Kidney glomerular epithelial cell (primary cell): ENCODE measurements around the gene S1PR2.
A peak's percentile ranks its signal among the peaks of the same experiment; 100 is the strongest.
"Not testable (repeated sequence)": the region's sequence is repeated elsewhere in the genome, so short reads cannot be mapped to it uniquely, and the experiment has no call there.

Experiments
- DNase-seq: peaks from one replicate; lab custom pipeline; 2025; lab: John Stamatoyannopoulos, UW

The S1PR2 gene

DNA sequence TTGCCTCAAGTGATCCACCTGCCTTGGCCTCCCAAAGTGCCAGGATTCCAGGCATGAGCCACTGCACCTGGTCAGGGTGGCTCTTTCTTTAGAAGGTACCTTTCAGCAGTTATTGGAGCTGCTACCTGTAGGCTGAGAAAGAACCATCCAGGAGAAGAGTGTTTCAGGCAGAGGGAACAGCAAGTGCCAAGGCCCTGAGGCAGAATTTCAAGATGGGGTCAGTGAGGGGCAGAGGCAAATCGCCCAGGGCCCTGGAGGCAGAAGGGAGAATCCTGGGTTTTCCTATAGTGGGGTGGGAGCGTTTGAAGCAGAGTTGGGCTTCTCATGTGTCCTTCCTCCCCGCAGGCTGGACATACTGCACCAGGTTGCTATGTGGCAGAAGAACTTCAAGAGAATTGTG, 23.1 kb upstream of the S1PR2 start:
- DNase-seq: no peak

DNA sequence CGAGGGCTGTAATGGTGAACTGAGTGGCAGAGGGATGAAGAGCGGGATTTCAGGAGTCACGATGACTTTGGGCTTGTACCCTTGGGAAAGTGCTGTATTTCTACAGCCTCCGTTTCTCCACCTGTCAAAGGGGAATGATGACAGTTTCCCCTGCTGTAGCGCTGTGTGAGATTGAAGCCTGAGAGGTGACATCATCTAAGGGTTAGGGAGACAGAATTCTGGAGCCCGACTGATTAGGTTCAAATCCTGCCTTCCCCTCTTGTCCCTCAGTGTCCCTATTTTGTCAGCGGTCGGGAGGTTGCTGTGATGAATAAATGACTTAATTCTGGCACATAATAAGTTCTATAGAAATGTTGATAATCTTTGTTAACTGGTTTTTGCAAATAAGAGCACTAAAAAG, 21.6 kb upstream of the S1PR2 start:
- no peak for DNase-seq

DNA sequence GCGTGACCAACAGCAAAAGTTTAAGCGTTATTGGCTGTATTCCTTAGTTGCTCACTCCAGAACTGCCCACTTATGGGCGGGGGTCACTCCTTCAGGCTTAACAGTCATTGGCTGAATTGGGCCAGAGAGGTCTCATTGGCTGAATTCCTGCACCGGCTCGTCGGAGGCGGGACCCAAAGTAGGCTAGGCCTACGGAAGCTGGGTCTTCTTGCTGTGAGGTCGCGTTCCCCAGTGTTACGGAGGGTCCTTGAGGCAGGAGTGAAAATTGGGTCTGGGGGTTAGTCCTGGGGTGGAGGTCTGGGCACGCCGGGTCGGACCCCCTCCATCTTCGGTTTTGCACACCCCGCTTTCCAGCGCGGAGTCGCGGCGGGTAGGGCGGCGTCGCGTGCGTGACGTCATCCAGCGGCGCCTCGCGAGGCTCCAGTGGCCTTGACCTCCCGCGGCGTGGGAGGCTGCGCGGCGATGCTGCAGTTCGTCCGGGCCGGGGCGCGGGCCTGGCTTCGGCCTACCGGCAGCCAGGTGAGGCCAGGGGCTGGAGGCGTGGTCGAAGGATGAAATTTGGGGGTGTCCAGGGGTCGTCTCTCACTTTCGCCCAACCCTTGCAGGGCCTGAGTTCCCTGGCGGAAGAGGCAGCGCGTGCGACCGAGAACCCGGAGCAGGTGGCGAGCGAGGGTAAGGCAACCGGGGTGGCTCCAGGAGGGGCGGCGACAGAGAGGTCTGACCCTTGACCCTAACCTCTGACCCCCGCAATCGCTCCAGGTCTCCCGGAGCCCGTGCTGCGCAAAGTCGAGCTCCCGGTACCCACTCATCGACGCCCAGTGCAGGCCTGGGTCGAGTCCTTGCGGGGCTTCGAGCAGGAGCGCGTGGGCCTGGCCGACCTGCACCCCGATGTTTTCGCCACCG, 20.9 kb upstream of the S1PR2 start, which contains the start of gene MRPL4:
MRPL4 (plus strand) TSS at position 423 of the 903 bp plus-strand sequence; CDS start at position 463, 40 bp downstream.
- peak; percentile 98 for DNase-seq

DNA sequence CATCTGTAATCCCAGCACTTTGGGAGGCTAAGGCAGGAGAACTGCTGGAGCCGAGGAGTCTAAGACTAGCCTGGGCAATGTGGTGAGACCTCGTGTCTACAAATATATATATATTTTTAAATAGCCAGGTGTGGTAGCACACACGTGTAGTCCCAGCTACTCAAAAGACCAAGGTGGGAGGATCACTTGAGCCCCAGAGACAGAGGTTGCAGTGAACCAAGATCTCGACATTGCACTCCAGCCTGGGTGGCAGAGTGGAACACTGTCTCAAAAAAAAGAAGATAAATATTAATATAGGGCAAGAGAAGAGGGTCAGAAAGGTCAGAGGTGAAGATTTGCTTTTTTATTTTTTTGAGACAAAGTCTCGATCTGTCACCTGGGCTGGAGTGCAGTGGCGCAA, 15.4 kb upstream of the S1PR2 start:
- DNase-seq: no peak

DNA sequence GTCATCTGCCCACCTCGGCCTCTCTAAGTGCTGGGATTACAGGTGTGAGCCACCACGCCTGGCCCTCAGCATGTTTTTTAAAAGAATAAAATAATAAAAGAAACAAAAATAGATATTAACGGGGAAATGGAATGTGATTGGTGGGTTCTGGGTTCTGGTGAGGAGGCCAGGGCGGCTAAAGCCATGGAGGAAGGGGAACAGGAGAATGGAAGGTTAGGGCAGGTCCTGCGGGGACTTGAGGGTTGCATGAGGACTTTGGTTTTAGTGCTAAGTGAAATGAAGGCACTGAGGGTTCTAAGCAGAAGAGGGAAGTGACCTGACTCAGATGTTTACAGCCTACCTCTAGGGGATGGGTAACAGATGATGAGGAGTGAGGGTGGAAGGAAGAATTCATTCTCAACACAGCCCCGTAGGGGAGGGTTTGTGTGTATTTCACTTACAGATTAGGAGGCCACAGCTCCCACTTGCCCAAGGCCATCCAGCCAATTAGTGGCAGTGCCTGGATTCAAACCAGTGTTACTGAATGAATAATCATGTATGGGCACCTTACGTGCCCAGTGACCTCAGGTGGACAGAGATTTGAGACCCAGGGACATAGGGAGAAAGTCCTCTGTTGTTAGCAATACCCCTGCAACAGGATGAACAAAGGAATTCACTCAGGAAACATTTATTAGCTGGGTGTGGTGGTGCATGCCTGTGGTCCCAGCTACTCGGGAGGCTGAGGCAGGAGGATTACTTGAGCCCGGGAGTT, 14.2 kb upstream of the S1PR2 start:
- DNase-seq: no peak

DNA sequence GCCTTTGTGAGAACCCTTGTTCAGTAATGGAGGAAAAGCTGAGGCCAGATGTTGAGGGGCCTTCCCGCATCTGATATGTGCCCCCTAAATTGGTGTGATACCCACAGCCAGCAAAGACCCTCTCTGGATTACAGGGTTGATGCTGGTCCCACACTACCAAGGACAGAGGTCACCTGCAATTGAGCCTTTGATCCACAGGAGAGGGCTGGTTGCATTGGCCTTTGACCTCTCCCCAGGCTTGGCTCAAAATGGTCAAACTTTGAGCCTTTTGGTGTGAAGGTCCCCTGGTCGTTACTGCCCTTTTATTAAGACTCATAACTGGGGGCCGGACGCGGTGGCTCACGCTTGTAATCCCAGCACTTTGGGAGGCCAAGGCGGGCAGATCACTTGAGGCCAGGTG, 12.5 kb upstream of the S1PR2 start:
- no peak for DNase-seq

DNA sequence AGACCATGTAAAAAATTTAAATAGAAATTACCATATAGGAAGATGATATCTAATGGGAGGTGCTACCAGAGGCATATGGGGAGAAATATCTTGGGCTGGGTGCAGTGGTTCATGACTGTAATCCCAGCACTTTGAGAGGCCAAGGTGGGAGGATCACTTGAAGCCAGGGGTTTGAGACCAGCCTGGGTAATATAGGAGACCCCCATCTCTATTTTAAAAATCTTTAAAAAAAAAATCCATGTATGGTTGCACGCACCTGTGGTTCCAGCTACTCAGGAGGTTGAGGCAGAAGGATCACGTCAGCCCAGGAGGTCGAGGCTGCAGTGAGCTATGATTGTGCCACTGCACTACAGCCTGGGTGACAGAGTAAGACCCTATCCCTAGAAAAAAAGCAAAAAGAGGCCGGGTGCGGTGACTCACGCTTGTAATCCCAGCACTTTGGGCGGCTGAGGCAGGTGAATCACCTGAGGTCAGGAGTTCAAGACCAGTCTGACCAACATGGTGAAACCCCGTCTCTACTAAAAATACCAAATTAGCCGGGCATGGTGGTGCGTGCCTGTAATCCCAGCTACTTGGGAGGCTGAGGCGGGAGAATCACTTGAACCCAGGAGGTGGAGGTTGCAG, 10.8 kb upstream of the S1PR2 start:
- DNase-seq: not testable (repeated sequence)

DNA sequence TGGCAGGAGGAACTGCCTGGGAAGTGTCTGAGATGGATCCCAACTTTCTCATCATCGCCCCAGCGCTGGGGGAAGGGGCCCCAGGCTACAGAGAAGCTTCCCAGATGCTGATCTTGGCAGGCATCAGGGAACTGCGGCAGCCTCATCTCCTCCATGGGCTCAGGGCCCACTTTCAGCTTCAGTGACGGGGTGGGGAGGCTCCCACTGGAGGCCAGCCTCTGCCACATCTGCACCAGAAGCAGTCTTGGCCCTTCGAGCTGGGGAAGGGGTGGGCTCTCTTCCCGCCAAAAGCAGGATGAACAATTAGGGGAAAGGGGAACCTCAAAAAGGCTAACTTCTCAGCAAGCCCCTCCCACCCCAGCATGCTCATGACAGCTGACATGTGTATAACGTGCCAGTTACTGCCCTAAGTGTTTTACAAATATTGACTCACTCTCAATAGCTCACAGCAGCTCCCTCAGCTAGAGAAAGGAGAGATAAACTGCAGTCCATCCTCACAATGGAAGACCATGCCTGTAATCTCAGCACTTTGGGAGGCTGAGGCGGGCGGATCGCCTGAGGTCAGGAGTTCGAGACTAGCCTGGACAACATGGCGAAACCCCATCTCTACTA, 7.1 kb upstream of the S1PR2 start:
- no peak for DNase-seq

DNA sequence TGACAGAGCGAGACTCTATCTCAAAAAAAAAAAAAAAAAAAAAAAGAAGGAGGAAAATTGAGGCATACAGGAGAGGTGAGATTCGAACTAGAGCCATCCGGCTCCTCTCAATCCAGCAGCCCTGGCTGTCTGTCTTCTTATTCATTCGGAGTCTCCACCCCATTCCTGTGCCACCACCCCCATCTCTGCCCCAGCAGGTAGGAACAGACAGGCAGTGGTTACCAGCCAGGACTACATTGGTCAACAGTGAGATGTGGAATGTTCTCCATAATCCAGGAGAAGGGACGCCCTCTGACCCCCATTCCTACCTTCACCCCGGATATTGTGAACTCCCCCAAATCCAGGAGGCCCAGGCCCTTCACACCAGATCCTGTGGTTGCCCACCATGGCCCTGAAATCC, 6.6 kb upstream of the S1PR2 start:
- DNase-seq: no peak

DNA sequence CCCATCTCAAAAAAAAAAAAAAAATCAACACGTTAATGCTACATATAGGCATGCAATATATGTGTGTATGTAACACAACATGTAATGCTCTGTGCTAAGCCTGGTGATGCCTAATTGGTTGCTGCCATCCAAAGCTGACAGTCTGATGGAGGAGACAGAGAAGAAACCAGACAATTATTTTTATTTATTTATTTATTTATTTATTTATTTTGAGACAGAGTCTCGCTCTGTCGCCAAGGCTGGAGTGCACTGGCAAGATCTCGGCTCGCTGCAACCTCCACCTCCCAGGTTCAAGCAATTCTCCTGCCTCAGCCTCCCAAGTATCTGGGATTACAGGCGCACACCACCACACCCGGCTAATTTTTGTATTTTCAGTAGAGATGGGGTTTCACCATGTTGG, 4.3 kb upstream of the S1PR2 start:
- DNase-seq: not testable (repeated sequence)

DNA sequence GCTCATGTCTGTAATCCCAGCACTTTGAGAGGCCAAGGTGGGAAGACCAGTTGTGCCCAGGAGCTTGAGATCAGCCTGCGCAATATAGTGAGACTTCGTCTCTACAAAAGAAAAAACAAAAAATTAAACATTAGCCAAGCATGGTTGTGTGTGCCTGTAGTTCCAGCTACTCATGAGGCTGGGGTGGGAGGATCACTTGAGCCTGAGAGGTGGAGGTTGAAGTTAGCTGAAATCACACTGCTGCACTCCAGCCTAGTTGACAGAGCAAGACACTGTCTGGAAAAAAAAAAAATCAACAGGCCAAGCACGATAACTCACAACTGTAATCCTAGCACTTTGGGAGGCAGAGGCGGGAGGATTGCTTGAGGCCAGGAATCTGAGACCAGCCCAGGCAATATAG, 3.9 kb upstream of the S1PR2 start:
- no peak for DNase-seq

DNA sequence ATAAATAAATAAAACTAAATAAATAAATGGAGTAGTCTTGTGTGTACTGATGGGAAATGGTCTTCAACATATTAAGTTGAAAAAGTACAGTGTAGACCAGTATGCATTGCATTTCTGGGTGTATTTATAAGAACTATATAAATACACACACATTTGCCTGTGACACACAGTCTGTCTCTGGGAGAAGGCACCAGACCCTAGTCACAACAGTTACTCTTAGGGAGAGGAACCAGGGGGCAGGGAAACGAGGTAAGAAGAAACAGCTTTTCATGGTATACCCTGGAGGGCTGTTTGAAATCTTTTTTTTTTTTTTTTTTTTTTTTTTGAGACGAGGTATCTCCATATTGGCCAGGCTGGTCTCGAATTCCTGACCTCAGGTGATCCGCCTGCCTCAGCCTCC, 2.8 kb upstream of the S1PR2 start:
- DNase-seq: no peak

DNA sequence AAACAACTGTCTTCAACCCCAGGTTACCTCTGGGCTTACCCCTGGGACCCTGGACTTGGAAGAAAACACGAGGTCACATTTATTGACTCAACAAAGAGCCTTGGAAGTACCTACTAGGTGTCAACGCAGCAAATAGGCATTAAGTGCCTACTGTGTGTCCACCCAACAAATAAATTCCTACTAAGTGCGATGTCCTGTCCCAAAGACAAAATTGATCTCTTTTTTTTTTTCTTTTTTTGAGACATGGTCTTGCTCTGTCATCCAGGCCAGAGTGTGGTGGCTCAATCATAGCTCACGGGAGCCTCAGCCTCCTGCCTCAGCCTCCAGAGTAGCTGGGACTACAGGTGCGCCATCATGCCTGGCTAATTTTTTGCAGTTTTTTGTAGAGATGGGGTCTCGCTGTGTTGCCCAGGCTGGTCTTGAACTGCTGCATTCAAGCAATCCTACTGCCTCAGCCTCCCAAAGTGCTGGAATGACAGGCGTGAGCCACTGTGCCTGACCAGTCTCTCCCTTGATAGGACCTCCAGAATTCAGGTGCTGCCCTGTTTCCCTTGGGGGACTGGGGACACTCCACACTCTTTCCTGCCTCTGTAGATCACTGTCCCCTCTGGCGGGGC, 589 bp upstream of the S1PR2 start:
- no peak for DNase-seq

DNA sequence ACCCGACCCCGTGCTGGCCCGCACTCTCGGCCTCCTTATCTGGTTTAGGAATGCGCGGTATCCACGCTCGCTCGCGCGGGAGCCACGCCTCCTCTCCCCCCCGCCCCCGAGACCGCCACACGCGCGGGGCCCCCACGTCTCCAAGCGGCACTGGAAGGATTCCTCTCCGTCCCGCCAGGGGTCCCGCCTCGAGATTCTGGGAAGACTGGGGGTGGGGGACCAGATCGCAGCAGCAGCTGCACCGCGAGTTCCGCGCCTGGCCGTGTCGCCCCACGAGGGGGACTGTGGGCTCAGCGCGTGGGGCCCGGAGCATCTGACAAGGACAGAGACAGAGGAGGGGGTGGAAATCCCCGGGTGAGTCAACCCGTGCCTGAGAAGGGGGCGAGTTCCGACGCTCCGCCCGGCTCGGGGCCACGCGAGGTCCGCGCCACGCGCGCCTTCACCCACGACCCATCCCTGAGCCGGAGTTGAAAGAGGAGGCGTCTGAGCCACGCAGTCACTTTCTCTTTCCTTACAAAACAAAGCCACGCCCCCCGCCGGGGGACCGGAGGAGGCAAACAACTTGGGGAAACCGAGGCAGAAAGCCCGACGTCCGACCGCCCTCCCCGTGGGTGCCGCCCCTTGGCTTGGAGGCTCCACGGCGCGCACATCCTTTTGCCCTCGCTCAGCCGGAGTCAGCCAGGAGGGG, 814 bp downstream of the S1PR2 start:
- no peak for DNase-seq

DNA sequence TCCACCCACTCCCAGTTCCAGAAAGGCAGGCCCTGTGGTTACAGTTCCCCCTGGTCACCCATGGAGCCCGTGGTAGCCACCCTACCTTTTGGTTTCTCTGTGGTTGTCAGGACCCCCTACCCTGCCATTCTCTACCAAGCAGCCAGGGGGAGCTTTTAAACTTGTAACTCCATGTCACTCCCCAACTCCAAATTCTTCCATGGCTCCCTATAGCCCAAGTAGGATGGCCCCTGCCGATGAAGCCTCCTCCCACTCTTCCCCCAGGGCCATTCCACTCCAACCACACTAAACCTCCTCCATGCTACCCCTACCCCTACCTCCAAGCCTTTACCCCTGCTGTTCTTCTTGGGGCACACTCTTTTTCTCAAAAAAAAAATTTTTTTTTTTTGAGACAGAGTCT, 2.2 kb downstream of the S1PR2 start:
- no peak for DNase-seq

DNA sequence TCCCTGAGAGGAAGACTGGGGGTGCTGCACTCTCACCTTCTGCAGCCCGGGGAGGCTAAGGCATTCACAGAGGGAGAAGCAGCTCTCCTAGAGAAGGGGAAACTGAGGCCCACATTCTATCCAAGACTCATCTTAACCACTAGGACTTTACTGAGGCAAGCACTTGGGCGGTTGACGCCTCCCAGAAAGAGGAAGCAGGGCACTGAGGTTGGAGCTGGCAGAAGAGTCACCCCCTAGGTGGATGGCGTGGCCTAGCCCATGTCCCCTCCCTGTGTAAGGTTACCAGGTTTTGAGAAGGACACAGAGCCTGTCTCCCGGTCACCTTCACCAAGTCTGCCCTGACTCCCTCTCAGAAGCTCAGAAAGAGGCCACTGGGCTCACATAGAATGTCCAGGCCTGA, 2.7 kb downstream of the S1PR2 start:
- no peak for DNase-seq

DNA sequence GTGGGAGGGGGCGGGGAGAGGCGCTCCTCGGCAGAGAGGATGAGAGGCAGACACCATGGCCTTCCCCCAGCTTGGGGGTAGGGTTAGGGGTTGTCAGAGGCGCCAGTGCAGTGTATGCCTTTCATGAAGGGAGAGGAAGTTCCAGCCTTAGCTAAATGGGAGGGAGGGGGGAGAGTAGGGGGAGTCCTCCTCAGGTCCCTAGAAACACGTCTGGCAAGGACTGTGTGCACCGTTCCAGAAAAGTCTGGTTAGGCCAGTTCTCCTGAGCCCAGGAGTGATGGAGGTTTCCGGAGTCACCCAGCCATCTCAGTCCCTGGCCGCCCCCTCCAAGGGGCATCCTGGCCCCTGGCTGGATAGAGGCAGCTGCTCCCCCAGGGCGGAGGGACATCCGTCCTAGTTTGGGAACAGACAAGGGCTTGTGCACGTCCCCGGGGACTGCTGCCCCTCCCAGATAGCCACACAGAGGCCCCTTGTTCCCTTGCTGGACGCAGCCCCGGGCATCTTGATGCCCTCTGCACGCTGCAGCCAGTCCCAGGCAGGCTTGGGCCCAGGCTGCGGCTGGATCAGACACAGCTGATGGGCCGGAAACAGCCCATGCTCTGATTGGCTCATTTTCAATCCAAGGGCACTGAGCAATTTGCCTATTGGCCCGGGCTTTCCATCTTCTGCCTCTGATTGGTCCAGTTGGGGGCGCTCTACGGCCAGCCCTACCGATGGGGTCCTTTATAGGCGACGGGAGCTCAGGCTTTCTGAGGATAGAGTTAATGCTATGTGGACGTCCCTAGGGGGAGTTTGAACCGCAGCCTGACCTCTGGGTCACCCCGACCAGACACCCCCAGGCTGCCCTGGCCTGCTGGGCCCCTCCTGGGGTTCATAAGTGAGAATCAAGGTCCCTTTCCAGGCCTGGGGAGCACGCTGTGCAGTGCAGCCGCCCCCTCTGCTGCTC, 3.8 kb downstream of the S1PR2 start:
- DNase-seq: no peak

DNA sequence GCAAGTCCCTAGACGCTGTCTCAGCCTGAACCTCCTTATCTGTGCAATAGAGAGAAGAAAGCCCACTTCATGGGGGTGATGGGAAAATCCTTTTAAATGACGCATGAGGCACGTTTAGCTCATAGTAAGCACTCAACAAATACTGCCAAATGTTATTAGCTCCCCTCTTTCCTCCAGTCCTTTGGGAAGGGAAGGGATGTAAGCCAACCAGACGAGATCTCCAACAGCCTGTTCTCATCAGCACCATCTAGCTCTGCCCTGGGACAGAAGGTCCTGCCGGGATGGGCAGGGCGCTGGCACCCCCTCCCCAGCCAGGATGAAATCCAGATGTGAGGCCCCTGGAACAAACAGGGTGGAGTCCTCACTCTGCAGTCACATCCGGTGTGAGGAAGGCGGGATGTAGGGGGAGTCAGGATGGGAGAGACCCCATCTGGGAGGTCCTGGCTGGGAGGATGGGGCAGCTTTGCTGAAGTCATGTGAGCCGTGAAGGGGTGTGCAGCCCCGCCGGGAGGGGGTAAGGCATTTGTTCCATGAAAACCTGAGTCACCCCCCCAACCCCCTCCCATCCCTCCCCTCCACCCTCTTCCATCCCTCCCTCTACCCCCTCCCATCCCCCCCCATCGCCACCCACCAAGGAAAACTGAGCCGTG, 4.6 kb downstream of the S1PR2 start:
- no peak for DNase-seq

DNA sequence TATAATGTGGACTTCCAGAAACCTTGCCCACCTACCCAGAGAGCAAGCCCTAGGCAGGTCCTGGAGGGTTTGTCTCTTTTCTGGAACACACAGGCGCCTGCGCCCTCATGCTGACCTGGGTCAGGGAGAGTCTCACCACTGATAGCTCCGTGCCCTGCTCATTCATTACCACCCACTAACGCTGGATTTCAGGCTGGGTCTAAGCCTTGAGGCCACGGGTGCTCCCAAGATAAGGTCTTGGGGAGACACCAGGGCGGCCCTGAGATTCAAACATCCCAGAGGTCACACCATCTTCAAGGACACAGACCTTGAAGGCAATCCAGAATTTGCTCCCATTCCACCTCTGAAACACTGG, 5.1 kb downstream of the S1PR2 start:
- no peak for DNase-seq

DNA sequence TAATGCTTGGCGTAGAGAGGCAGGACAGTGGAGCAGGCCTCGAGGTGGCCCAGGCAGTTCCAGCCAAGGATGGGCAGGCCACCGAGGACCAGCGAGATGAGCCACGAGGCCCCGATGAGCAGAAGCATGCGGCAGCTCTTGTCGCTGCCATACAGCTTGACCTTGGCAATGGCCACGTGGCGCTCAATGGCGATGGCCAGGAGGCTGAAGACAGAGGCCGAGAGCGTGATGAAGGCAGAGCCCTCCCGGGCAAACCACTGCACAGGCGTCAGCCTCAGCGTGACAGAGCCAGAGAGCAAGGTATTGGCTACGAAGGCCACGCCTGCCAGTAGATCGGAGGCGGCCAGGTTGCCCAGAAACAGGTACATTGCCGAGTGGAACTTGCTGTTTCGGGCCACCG, 6.8 kb downstream of the S1PR2 start:
- DNase-seq: no peak
